Naive thymus-derived CD4-positive, alpha-beta T cell (primary cell): Measurements from ENCODE around the gene VPS18. TPM values are rescaled to one million over a fixed set of nuclear protein-coding genes. Genes with fewer than 3 reads are reported as not detected.

ENCODE experiments used
- ATAC-seq: fragments of 150-1000 bp; cut with Tn5 transposase; 2 replicates; pipeline ENCODE4 v1.10.0; 2021; ENCODE audit warnings: mild to moderate bottlenecking, moderate library complexity
- CTCF ChIA-PET: fragments of 350-600 bp; sonication (Branson Sonifier 250); formaldehyde crosslinking; loops from one replicate; lab custom pipeline; 2021; ENCODE audit warnings: antibody characterized with exemption; lab: Charles Lee
- POLR2A ChIA-PET: fragments of 350-600 bp; sonication (Branson Sonifier 250); formaldehyde crosslinking; loops from one replicate; lab custom pipeline; 2021; ENCODE audit warnings: antibody characterized with exemption, inconsistent platforms; lab: Charles Lee
- DNase-seq, 9 donors: peaks; one replicate each; pipeline versions ENCODE4 v3.0.0 to v3.0.0-alpha.2; 2020 to 2022; ENCODE audit warnings: mixed read lengths in 1 of 9
- H3K27ac ChIP-seq: one replicate; pipeline ENCODE4 v1.7.0; 2013; ENCODE audit warnings: mild to moderate bottlenecking, low read depth, low read length, moderate library complexity
- H3K27me3 ChIP-seq, 2 donors: one replicate each; pipeline ENCODE4 v1.7.0; 2013; ENCODE audit warnings: low read length in 2 of 2, mild to moderate bottlenecking in 2 of 2, moderate library complexity in 2 of 2; ENCODE audit not compliant: control insufficient read depth in 2 of 2, insufficient read depth in 2 of 2
- H3K36me3 ChIP-seq, 3 experiments: 1 replicate in 2 of 3; 2 replicates in 1 of 3; pipeline ENCODE4 v1.7.0; 2013; ENCODE audit warnings: low read length in 3 of 3, mild to moderate bottlenecking in 3 of 3, moderate library complexity in 1 of 3; ENCODE audit not compliant: insufficient read depth in 3 of 3, control insufficient read depth in 2 of 3
- H3K4me1 ChIP-seq, 2 donors: one replicate each; pipeline ENCODE4 v1.7.0; 2013; ENCODE audit warnings: low read length in 2 of 2, mild to moderate bottlenecking in 2 of 2, moderate library complexity in 1 of 2; ENCODE audit not compliant: control insufficient read depth in 2 of 2, insufficient read depth in 2 of 2
- H3K4me3 ChIP-seq: 2 replicates; pipeline ENCODE4 v1.7.0; 2013; ENCODE audit warnings: mild to moderate bottlenecking, low read length
- H3K9me3 ChIP-seq, 3 experiments: 1 replicate in 2 of 3; 2 replicates in 1 of 3; pipeline ENCODE4 v1.7.0; 2013; ENCODE audit warnings: low read length in 3 of 3; ENCODE audit not compliant: control insufficient read depth in 2 of 3
- H3K27ac Mint-ChIP-seq, 9 donors: one replicate each; pipeline ENCODE4 v1.8.0; 2020 to 2022; ENCODE audit warnings: mixed read lengths in 9 of 9, mild to moderate bottlenecking in 8 of 9, moderate library complexity in 5 of 9, inconsistent platforms in 2 of 9
- H3K27me3 Mint-ChIP-seq, 5 donors: one replicate each; pipeline ENCODE4 v1.8.0; 2021 to 2022; ENCODE audit warnings: mixed read lengths in 5 of 5, mild to moderate bottlenecking in 1 of 5
- H3K36me3 Mint-ChIP-seq, 5 donors: one replicate each; pipeline ENCODE4 v1.8.0; 2020 to 2022; ENCODE audit warnings: mixed read lengths in 5 of 5, mild to moderate bottlenecking in 3 of 5, inconsistent platforms in 1 of 5
- H3K4me1 Mint-ChIP-seq, 7 donors: one replicate each; pipeline ENCODE4 v1.8.0; 2020 to 2022; ENCODE audit warnings: mixed read lengths in 7 of 7, mild to moderate bottlenecking in 3 of 7, inconsistent platforms in 1 of 7
- H3K4me3 Mint-ChIP-seq, 10 donors: one replicate each; pipeline ENCODE4 v1.8.0; 2020 to 2022; ENCODE audit warnings: mild to moderate bottlenecking in 10 of 10, mixed read lengths in 10 of 10, moderate library complexity in 6 of 10, inconsistent platforms in 2 of 10
- H3K9me3 Mint-ChIP-seq, 11 donors: one replicate each; pipeline ENCODE4 v1.8.0; 2020 to 2022; ENCODE audit warnings: mixed read lengths in 11 of 11, mild to moderate bottlenecking in 4 of 11, inconsistent platforms in 1 of 11, moderate library complexity in 1 of 11
- intact Hi-C, 2 donors: fragments of 100-400 bp; cut with micrococcal nuclease; formaldehyde crosslinking; loops; one replicate each; pipeline ENCODE4 v1.15.1; 2023
- polyA plus RNA-seq, 2 donors: library from polyadenylated mRNA; unstranded; fragments of 300-500 nt; fragmentation: Illumina TruSeq; gene quantifications; one replicate each; pipeline ENCODE4 v1.2.3, GENCODE V29; 2021
- total RNA-seq, 6 experiments: library from RNA in 5 of 6; stranded (reverse) in 5 of 6; gene quantifications; 1 replicate in 5 of 6; 2 replicates in 1 of 6; pipeline ENCODE4 v1.2.3 and lab custom pipeline; 2021 to 2026

VPS18 gene
- total RNA-seq, result 10 to 100 TPM; 19.9 to 22.3 (median 20.5) TPM
- polyA plus RNA-seq, result 10 to 100 TPM; 15.9 to 25.8 TPM
- 33.7 reads per million, percentile 62 among the genes with 10 or more reads in this experiment for total RNA-seq (lab: John Stamatoyannopoulos, UW)

DNA sequence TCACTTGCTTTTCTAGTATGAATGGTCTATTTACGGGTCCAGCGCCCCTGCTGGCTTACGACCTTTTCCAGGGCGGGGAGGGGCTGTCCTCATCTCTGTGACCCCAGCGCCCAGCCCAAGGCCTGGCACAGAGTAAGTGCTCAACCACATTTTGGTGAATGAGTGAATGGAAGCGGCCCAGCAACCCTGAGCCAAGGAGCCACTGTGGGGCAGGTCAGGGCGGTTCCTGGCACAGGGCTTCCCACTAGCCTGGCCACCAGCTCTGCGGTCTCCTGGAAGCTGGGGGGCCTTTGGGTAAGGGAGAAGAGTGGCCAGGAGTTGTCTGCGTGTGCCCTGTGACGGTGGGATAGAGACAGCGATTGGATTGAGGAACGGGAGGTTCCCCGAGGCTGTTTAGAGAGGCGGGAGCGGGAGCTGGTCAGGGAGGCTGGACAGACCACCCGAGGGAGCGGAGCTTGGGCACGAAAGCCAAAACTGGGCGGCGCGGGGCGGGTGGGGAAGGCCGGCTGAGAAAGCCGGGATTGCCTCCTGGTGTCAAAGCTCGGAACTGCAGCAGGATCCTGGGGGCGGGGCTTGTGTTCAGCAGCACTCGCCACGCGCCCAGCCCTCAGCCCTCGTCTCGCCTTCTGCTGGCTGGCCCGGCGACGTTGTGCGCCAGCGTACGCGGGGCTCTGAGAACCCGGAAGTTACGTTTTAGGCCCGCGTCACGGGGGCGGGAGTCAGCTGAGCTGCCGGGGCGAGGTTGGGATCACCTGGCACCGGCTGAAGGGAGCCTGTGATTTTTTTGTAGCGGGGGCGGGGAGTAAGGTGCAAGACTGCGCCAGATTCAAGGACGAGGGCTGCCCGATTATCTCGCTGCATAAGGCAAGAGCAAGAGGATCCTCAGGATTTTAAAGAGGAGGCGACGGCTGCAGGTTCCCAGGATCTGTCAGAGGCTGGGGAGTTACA, at the start of gene VPS18:
Gene VPS18, plus strand, starts transcription at position 718 of the 948 bp plus-strand sequence. CDS start 319 bp downstream, outside the sequence.
- H3K4me1 ChIP-seq, result peaks cover 17 to 18% of the 10 kb centered on the region in 2 donors
- H3K27ac ChIP-seq, result peak within 1 kb of the TSS; percentile 83
- H3K4me1 Mint-ChIP-seq, result peaks cover 30 to 47% (median 37%) of the 10 kb centered on the region in 7 donors
- peak; percentile 96 to 99 (median 98) for DNase-seq
- H3K9me3 Mint-ChIP-seq, result no peaks in the 10 kb centered on the region
- H3K27ac Mint-ChIP-seq, result peak within 1 kb of the TSS; percentile 87 to 98 (median 96)
- H3K9me3 ChIP-seq, result no peaks in the 10 kb centered on the region
- ATAC-seq, result peak; percentile 99
- H3K36me3 ChIP-seq, result peaks cover 0 to 19% (median 0%) of the 10 kb centered on the region in 3 experiments
- CTCF ChIA-PET, result interaction anchor here (0.6 to 5.5 kb wide), 20 partner anchors 9 to 766 kb away, joined by 3 to 101 read pairs (median 4); partner anchors contain the start of genes CHAC1, CHP1, EXD1 and MGA
- intact Hi-C loops, result loop anchor here (1.0 to 10.0 kb wide), 18 partner anchors 10 to 389 kb away; partner anchors contain the start of genes DNAJC17 (in 2 of the 2), RMDN3 (in 2 of the 2), ZFYVE19 (in 2 of the 2) and CCDC32 (in 1 of the 2)
- H3K4me3 Mint-ChIP-seq, result peak within 1 kb of the TSS; percentile 96 to 99 (median 98)
- POLR2A ChIA-PET, result interaction anchor here (0.6 to 2.8 kb wide), 11 partner anchors 9 to 650 kb away, joined by 3 to 29 read pairs (median 3); partner anchors contain the start of genes CHP1, DNAJC17, INO80 and RAD51
- peaks cover 0 to 7% (median 0%) of the 10 kb centered on the region in 5 donors for H3K27me3 Mint-ChIP-seq
- peaks cover 0 to 15% (median 0%) of the 10 kb centered on the region in 5 donors for H3K36me3 Mint-ChIP-seq
- no peaks in the 10 kb centered on the region for H3K27me3 ChIP-seq
- H3K4me3 ChIP-seq, result peak within 1 kb of the TSS; percentile 94

DNA sequence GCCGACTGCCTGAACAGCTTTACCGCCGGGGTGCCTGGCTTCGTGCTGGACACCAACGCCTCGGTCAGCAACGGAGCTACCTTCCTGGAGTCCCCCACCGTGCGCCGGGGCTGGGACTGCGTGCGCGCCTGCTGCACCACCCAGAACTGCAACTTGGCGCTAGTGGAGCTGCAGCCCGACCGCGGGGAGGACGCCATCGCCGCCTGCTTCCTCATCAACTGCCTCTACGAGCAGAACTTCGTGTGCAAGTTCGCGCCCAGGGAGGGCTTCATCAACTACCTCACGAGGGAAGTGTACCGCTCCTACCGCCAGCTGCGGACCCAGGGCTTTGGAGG, 49.6 kb upstream of the VPS18 start:
- no peaks in the 10 kb centered on the region for H3K36me3 ChIP-seq
- Mint-ChIP-seq H3K9me3 (no peaks in the 10 kb centered on the region), H3K27me3 (peaks cover 0 to 38% (median 4%) of the 10 kb centered on the region in 5 donors), H3K4me1 (peaks cover 12 to 38% (median 32%) of the 10 kb centered on the region in 7 donors), H3K4me3 (peak overlapping the region; percentile 82 to 94 (median 86)), H3K36me3 (peaks cover 0 to 3% (median 0%) of the 10 kb centered on the region in 5 donors), H3K27ac (peak overlapping the region in 4 of 9 donors; percentile 36 to 93 (median 57))
- ChIA-PET POLR2A (interaction anchor here (0.6 to 0.7 kb wide), 2 partner anchors 36 to 78 kb away, joined by 6 to 7 read pairs; no protein-coding TSS in a partner anchor), CTCF (interaction anchor here (0.7 to 1.6 kb wide), 2 partner anchors 62 to 1036 kb away, joined by 4 to 5 read pairs; no protein-coding TSS in a partner anchor)
- DNase-seq (peak in 5 of 9 donors; percentile 14 to 34 (median 25)), ATAC-seq (peak; percentile 64)
- H3K4me3 ChIP-seq, result peak overlapping the region; percentile 58
- no peak overlapping the region for H3K27ac ChIP-seq
- peaks cover 0 to 3% of the 10 kb centered on the region in 2 donors for H3K27me3 ChIP-seq
- H3K9me3 ChIP-seq, result no peaks in the 10 kb centered on the region
- peaks cover 0 to 15% of the 10 kb centered on the region in 2 donors for H3K4me1 ChIP-seq
- intact Hi-C loops, result loop anchor here (1.0 kb wide), 1 partner anchor 37 kb away; the partner anchor contains the start of genes DNAJC17 (in 2 of the 2) and ZFYVE19 (in 2 of the 2)

DNA sequence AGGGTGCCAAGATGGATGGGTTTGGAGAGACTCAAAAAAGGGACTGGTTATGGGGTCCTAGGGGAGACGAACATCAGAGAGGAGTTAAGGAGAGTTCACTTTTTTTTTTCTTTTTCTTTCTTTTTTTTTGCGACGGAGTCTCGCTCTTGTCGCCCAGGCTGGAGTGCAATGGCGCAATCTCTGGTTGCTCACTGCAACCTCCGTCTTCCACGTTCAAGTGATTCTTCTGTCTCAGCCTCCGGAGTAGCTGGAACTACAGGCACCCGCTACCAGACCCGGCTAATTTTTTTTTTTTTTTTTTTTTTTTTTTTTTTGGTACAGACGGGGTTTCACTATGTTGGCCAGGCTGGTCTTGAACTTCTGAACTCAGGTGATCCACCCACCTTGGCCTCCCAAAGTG, 49.2 kb upstream of the VPS18 start:
- Histone ChIP-seq H3K4me3 (peak overlapping the region; percentile 58), H3K27me3 (peaks cover 0 to 3% of the 10 kb centered on the region in 2 donors), H3K4me1 (peaks cover 0 to 15% of the 10 kb centered on the region in 2 donors), H3K27ac (no peak overlapping the region), H3K36me3 (no peaks in the 10 kb centered on the region), H3K9me3 (no peaks in the 10 kb centered on the region)
- POLR2A ChIA-PET, result interaction anchor here (0.6 to 0.7 kb wide), 2 partner anchors 36 to 79 kb away, joined by 6 to 7 read pairs; no protein-coding TSS in a partner anchor
- Mint-ChIP-seq H3K4me3 (peak overlapping the region; percentile 82 to 94 (median 86)), H3K36me3 (peaks cover 0 to 3% (median 0%) of the 10 kb centered on the region in 5 donors), H3K27ac (peak overlapping the region in 4 of 9 donors; percentile 36 to 93 (median 57)), H3K27me3 (peaks cover 0 to 37% (median 4%) of the 10 kb centered on the region in 5 donors), H3K9me3 (no peaks in the 10 kb centered on the region), H3K4me1 (peaks cover 12 to 38% (median 32%) of the 10 kb centered on the region in 7 donors)
- ATAC-seq (no peak), DNase-seq (no peak)
- intact Hi-C loops, result no loop called here
- CTCF ChIA-PET, result interaction anchor here (0.7 to 1.6 kb wide), 2 partner anchors 62 to 1036 kb away, joined by 4 to 5 read pairs; no protein-coding TSS in a partner anchor

DNA sequence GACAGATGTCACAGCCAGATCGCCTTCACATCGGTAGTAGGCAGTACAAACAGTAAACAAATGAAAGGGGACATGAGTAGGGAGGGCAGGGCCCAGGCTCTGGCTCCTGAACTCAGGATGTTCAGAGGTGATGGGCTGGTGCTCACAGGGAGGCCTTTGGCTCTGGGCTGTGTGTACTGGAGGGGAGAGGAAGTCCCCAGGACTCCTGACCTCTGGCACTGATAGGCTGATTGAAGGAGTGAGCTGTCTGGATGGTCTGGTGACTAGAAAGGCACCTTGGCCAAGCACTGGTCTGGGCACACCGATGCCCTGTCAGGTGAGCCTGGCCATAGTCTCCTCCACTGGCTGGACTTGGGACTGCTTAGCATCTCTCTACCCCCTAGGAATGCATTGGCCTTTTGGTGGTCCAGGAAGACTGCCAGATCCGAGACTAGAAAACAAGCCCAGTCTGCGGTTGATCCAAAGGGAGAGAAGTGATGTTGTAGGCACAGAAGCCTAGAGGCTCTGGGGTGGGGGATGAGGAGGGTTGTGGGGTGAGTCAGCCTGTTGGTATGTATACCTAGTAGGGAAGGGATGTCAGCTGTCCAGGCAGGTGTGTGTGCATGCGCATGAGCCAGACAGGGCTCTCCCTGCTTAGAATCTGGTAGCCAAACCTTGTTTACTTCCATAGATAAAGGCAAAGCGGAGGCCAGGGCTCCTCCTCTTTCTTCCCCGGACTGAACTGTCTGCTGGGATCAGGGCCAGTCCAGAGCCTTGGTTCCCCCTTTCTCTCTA, 48.6 kb upstream of the VPS18 start:
- Histone ChIP-seq H3K4me3 (no peak overlapping the region), H3K4me1 (peaks cover 0 to 15% of the 10 kb centered on the region in 2 donors), H3K27ac (no peak overlapping the region), H3K36me3 (no peaks in the 10 kb centered on the region), H3K27me3 (peaks cover 0 to 3% of the 10 kb centered on the region in 2 donors), H3K9me3 (no peaks in the 10 kb centered on the region)
- ATAC-seq (no peak), DNase-seq (no peak)
- Mint-ChIP-seq H3K27ac (no peak overlapping the region), H3K36me3 (peaks cover 0 to 3% (median 0%) of the 10 kb centered on the region in 5 donors), H3K4me1 (peaks cover 12 to 38% (median 32%) of the 10 kb centered on the region in 7 donors), H3K27me3 (peaks cover 0 to 33% (median 4%) of the 10 kb centered on the region in 5 donors), H3K4me3 (peak overlapping the region; percentile 9 to 88 (median 45)), H3K9me3 (no peaks in the 10 kb centered on the region)
- ChIA-PET POLR2A (no interaction called here), CTCF (interaction anchor here (0.7 to 1.0 kb wide), 2 partner anchors 11 to 1035 kb away, joined by 3 to 4 read pairs; no protein-coding TSS in a partner anchor)
- intact Hi-C loops, result no loop called here

- intact Hi-C loops, result no loop called here
Measured at GRCh38 chr15:40846841-40847222, 47.4 kb upstream of the VPS18 start.

More at GRCh38 chr15:40846841-40847222, 47.4 kb upstream of the VPS18 start:
- DNase-seq, result no peak
- CTCF ChIA-PET, result interaction anchor here (1.0 to 1.7 kb wide), 2 partner anchors 10 to 11 kb away, joined by 3 to 10 read pairs; no protein-coding TSS in a partner anchor
- H3K27me3 ChIP-seq, result peaks cover 0 to 3% of the 10 kb centered on the region in 2 donors
- H3K27me3 Mint-ChIP-seq, result peaks cover 0 to 22% (median 4%) of the 10 kb centered on the region in 5 donors
- H3K4me3 ChIP-seq, result no peak overlapping the region
- POLR2A ChIA-PET, result no interaction called here
- H3K9me3 Mint-ChIP-seq, result no peaks in the 10 kb centered on the region
- no peaks in the 10 kb centered on the region for H3K9me3 ChIP-seq
- H3K27ac Mint-ChIP-seq, result peak overlapping the region in 5 of 9 donors; percentile 9 to 68 (median 36)
- H3K4me1 ChIP-seq, result peaks cover 0 to 15% of the 10 kb centered on the region in 2 donors
- peaks cover 0 to 3% (median 0%) of the 10 kb centered on the region in 5 donors for H3K36me3 Mint-ChIP-seq
- no peak overlapping the region for H3K27ac ChIP-seq
- H3K4me3 Mint-ChIP-seq, result peak overlapping the region in 6 of 10 donors; percentile 5 to 68 (median 20)
- no peak for ATAC-seq
- peaks cover 12 to 38% (median 32%) of the 10 kb centered on the region in 7 donors for H3K4me1 Mint-ChIP-seq
- no peaks in the 10 kb centered on the region for H3K36me3 ChIP-seq
